GM12872 (cell line): ENCODE data around the gene MSH3.

ENCODE experiments used
- CTCF ChIP-seq: IDR thresholded peaks from 3 replicates; pipeline ENCODE4 v1.5.1; 2011; ENCODE audit warnings: low read depth, mild to moderate bottlenecking, low read length, moderate library complexity; ENCODE audit not compliant: insufficient read depth

The MSH3 gene

GRCh38 chr5:80810425-80810824 is 156.0 kb downstream of the MSH3 start:
- TF ChIP-seq CTCF, result no peak

- no peak for TF ChIP-seq CTCF
These were observed 162.1 kb downstream of the MSH3 start for GRCh38 chr5:80816590-80816989.

- no peak for TF ChIP-seq CTCF
These were observed 166.2 kb downstream of the MSH3 start for GRCh38 chr5:80820685-80821084.

GRCh38 chr5:80822640-80823039 is 168.2 kb downstream of the MSH3 start:
- TF ChIP-seq CTCF, result no peak

- TF ChIP-seq CTCF, result no peak
These were observed 171.5 kb downstream of the MSH3 start for GRCh38 chr5:80825786-80826460.

- no peak for TF ChIP-seq CTCF
These were observed 180.3 kb downstream of the MSH3 start for GRCh38 chr5:80834710-80835109.

GRCh38 chr5:80835128-80835527 is 180.7 kb downstream of the MSH3 start:
- TF ChIP-seq CTCF, result no peak
